SK-N-SH treated with all-trans-retinoic acid at 6 μM for 48 hours (cell line): ENCODE results near the gene ZNF774.

Experiments used
- BACH2 ChIP-seq: fragments of 250-450 bp; sonication (Bioruptor Pico); IDR thresholded peaks from 2 replicates; pipeline ENCODE4 v1.9.0; 2021; ENCODE audit warnings: mild to moderate bottlenecking, borderline replicate concordance
- ISL1 ChIP-seq: fragments of 250-450 bp; sonication (Bioruptor Pico); IDR thresholded peaks from 2 replicates; pipeline ENCODE4 v2.1.2; 2022; ENCODE audit warnings: mild to moderate bottlenecking, moderate library complexity
- PATZ1 ChIP-seq: fragments of 250-450 bp; sonication (Bioruptor Pico); IDR thresholded peaks from 2 replicates; pipeline ENCODE4 v1.8.0; 2020; ENCODE audit warnings: mild to moderate bottlenecking, moderate library complexity, borderline replicate concordance
- SNAI2 ChIP-seq: fragments of 250-450 bp; sonication (Bioruptor Pico); IDR thresholded peaks from 2 replicates; pipeline ENCODE4 v1.5.0; 2020; ENCODE audit warnings: mild to moderate bottlenecking, moderate library complexity
- ZFP3 ChIP-seq: fragments of 250-450 bp; sonication (Bioruptor Pico); IDR thresholded peaks from 2 replicates; pipeline ENCODE4 v1.5.0; 2020; ENCODE audit warnings: mild to moderate bottlenecking, moderate library complexity

GRCh38 chr15:90336705-90337141 is 15.4 kb upstream of the ZNF774 start:
- TF ChIP-seq ISL1 (CRISPR knock-in tag): no peak
- TF ChIP-seq BACH2 (CRISPR knock-in tag): no peak
- TF ChIP-seq SNAI2: no peak
- TF ChIP-seq ZFP3 (CRISPR knock-in tag): no peak
- TF ChIP-seq PATZ1 (CRISPR knock-in tag): no peak
